K562 (cell line): ENCODE measurements around the gene RPRML. TPM values are rescaled to one million over a fixed set of nuclear protein-coding genes. Genes with fewer than 3 reads are reported as not detected.

ENCODE experiments used
- ATAC-seq: fragments of 200-7000 bp; cut with Tn5 transposase; 3 replicates; pipeline ENCODE4 v1.9.1; 2020; ENCODE audit warnings: moderate library complexity
- BruUV-seq: library from RNA; stranded (reverse); fragments of 400-500 nt; replicated peaks from 2 replicates; lab custom pipeline; 2021; lab: Mats Ljungman, UMichigan
- CTCF ChIA-PET: fragments of 300-600 bp; formaldehyde crosslinking; extraction: SDS; loops from one replicate; lab custom pipeline; 2021; ENCODE audit warnings: low intra/inter-chr PET ratio; lab: Yijun Ruan, JAX
- POLR2A ChIA-PET: fragments of 300-600, 350-650 bp; sonication (Branson Sonifier 250); formaldehyde crosslinking; extraction: SDS; loops from one replicate; lab custom pipeline; 2021; ENCODE audit warnings: antibody characterized with exemption, inconsistent platforms; lab: Yijun Ruan, JAX
- DNase-seq, 4 experiments: peaks; one replicate each; pipeline versions ENCODE4 v3.0.0 to v3.0.0-alpha.2; 2011 to 2018; ENCODE audit warnings: low spot score in 3 of 4, mixed read lengths in 3 of 4; ENCODE audit errors: extremely low read depth in 1 of 4
- FAIRE-seq: peaks from 2 replicates; lab custom pipeline; 2011; peaks lifted over from hg19 to GRCh38; lab: Jason Lieb, UNC
- H2AFZ ChIP-seq: 2 replicates; pipeline ENCODE4 v1.6.0; 2011; ENCODE audit warnings: low read depth, low read length, control low read depth, inconsistent platforms
- H3K27ac ChIP-seq: fragments of 200-600 bp; 3 replicates; pipeline ENCODE4 v1.8.0; 2011; ENCODE audit warnings: low read depth, mild to moderate bottlenecking, control low read depth, inconsistent platforms, low read length, moderate library complexity, mixed read lengths; ENCODE audit errors: extremely low read depth
- H3K27me3 ChIP-seq, 2 experiments: fragments of 300-600 bp in 1 of 2; 2 replicates in 1 of 2; 3 replicates in 1 of 2; pipeline versions ENCODE4 v1.6.0 to v1.8.0; 2011; ENCODE audit warnings: inconsistent platforms in 2 of 2, low read length in 2 of 2, mild to moderate bottlenecking in 1 of 2, mixed read lengths in 1 of 2, moderate library complexity in 1 of 2; ENCODE audit not compliant: control insufficient read depth in 2 of 2, insufficient read depth in 2 of 2
- H3K36me3 ChIP-seq: fragments of 300-600 bp; 3 replicates; pipeline ENCODE4 v1.8.0; 2011; ENCODE audit warnings: mild to moderate bottlenecking, low read length, inconsistent platforms; ENCODE audit not compliant: control insufficient read depth, insufficient read depth
- H3K4me1 ChIP-seq, 2 experiments: fragments of 200-600 bp in 1 of 2; replicated peaks in 1 of 2; 2 replicates in 1 of 2; 3 replicates in 1 of 2; pipeline versions ENCODE4 v1.5.1 to v1.8.0; 2011; ENCODE audit warnings: inconsistent platforms in 2 of 2, low read length in 2 of 2, mild to moderate bottlenecking in 1 of 2, mixed read lengths in 1 of 2, moderate library complexity in 1 of 2; ENCODE audit not compliant: control insufficient read depth in 2 of 2, insufficient read depth in 2 of 2
- H3K4me2 ChIP-seq: 2 replicates; pipeline ENCODE4 v1.6.1; 2011; ENCODE audit warnings: low read length, control low read depth, inconsistent platforms, mixed read lengths; ENCODE audit not compliant: insufficient read depth
- H3K4me3 ChIP-seq: fragments of 200-600 bp; sonication (generic), shearing (Covaris generic); 2 replicates; pipeline ENCODE4 v1.5.1; 2016; ENCODE audit warnings: control low read depth, inconsistent platforms
- H3K79me2 ChIP-seq: fragments of 200-600 bp; 3 replicates; pipeline ENCODE4 v1.8.0; 2011; ENCODE audit warnings: low read length, inconsistent platforms; ENCODE audit not compliant: control insufficient read depth, insufficient read depth
- H3K9ac ChIP-seq, 2 experiments: 2 replicates each; pipeline versions ENCODE4 v1.6.0 to v1.6.1; 2011; ENCODE audit warnings: low read depth in 2 of 2, low read length in 2 of 2, control low read depth in 1 of 2, inconsistent platforms in 1 of 2, mild to moderate bottlenecking in 1 of 2, mixed read lengths in 1 of 2; ENCODE audit not compliant: insufficient read depth in 1 of 2
- H3K9me1 ChIP-seq: one replicate; pipeline ENCODE4 v1.6.0; 2011; ENCODE audit warnings: inconsistent platforms, mild to moderate bottlenecking, low read length, moderate library complexity; ENCODE audit not compliant: control insufficient read depth, insufficient read depth
- H3K9me3 ChIP-seq: replicated peaks from 2 replicates; pipeline ENCODE4 v1.5.1; 2011; ENCODE audit warnings: low read depth, low read length, inconsistent platforms; ENCODE audit not compliant: control insufficient read depth, insufficient read depth
- H4K20me1 ChIP-seq: replicated peaks from 2 replicates; pipeline ENCODE4 v1.6.1; 2011; ENCODE audit warnings: low read length, inconsistent platforms, mixed read lengths; ENCODE audit not compliant: control insufficient read depth, insufficient read depth
- BRF2 ChIP-seq: IDR thresholded peaks from 3 replicates; pipeline ENCODE4 v1.6.1; 2011; ENCODE audit warnings: borderline replicate concordance, mild to moderate bottlenecking; ENCODE audit not compliant: insufficient read length, insufficient read depth
- CEBPZ ChIP-seq: fragments of 150-350 bp; IDR thresholded peaks from 2 replicates; pipeline ENCODE4 v1.6.1; 2014; ENCODE audit warnings: low read depth, mild to moderate bottlenecking, low read length, borderline replicate concordance
- ETV5 ChIP-seq: sonication (generic); formaldehyde crosslinking; IDR thresholded peaks from 2 replicates; pipeline ENCODE4 v1.4.0; 2020; ENCODE audit warnings: low read depth, mild to moderate bottlenecking, missing genetic modification reagents
- MECOM ChIP-seq: fragments of 250-450 bp; sonication (Bioruptor Pico); IDR thresholded peaks from 2 replicates; pipeline ENCODE4 v1.8.0; 2022; ENCODE audit warnings: inconsistent platforms
- MIER1 ChIP-seq: fragments of 450-650 bp; IDR thresholded peaks from 2 replicates; pipeline ENCODE4 v1.6.1; 2016; ENCODE audit warnings: antibody characterized with exemption, mild to moderate bottlenecking, low read depth
- MXD1 ChIP-seq: fragments of 250-450 bp; sonication (Bioruptor Pico); IDR thresholded peaks from 2 replicates; pipeline ENCODE4 v1.8.0; 2021; ENCODE audit warnings: borderline replicate concordance, mild to moderate bottlenecking, moderate library complexity; ENCODE audit not compliant: poor library complexity, severe bottlenecking
- NUFIP1 ChIP-seq: fragments of 450-650 bp; IDR thresholded peaks from 2 replicates; pipeline ENCODE4 v1.6.1; 2018; ENCODE audit not compliant: partially characterized antibody
- PTTG1 ChIP-seq: fragments of 450-650 bp; IDR thresholded peaks from 2 replicates; pipeline ENCODE4 v1.6.1; 2016; ENCODE audit warnings: low read depth, mild to moderate bottlenecking, missing genetic modification characterization, missing compliant biosample characterization
- ZBTB1 ChIP-seq: sonication (generic); formaldehyde crosslinking; IDR thresholded peaks from 2 replicates; pipeline ENCODE4 v1.8.1; 2023; ENCODE audit warnings: missing genetic modification reagents, low read depth, mild to moderate bottlenecking, borderline replicate concordance
- ZKSCAN1 ChIP-seq: fragments of 150-350 bp; IDR thresholded peaks from 2 replicates; pipeline ENCODE4 v1.6.1; 2016; ENCODE audit warnings: low read depth, low read length
- ZNF830 ChIP-seq: fragments of 250-450 bp; sonication (Bioruptor Pico); IDR thresholded peaks from 2 replicates; pipeline ENCODE4 v1.5.0; 2021; ENCODE audit warnings: mild to moderate bottlenecking
- WGBS: fragments of 100-300 bp; shearing (Covaris generic); methylation state at CpG from one replicate; pipeline ENCODE4 v1.1.6; 2016; ENCODE audit warnings: low coverage, mixed read lengths; ENCODE audit not compliant: insufficient coverage; ENCODE audit errors: missing lambda C conversion rate; 5-methylcytosine and 5-hydroxymethylcytosine counted together
- in situ Hi-C: fragments of 300-500 bp; cut with MboI; formaldehyde crosslinking; loops from 4 replicates; pipeline ENCODE4 v1.15.0; 2018; ENCODE audit warnings: inconsistent platforms, mixed read lengths
- intact Hi-C: fragments of 100-400 bp; cut with micrococcal nuclease; formaldehyde crosslinking; loops from 2 replicates; pipeline ENCODE4 v1.14.2; 2022
- polyA plus RNA-seq, 8 experiments: library from polyadenylated mRNA; depleted of rRNA in 4 of 8; stranded (reverse) in 5 of 8; unstranded in 3 of 8; fragments of >200 nt; fragmentation: Nextera tagmentation in 2 of 8; fragmentation: Illumina TruSeq in 1 of 8; extraction: Ambion mirVana in 2 of 8; extraction: Trizol in 1 of 8; gene quantifications; 2 replicates each; pipeline versions ENCODE4 v1.2.1 to v1.2.3, GENCODE V29; 2011 to 2014; ENCODE audit warnings: inconsistent platforms in 1 of 8, missing spikeins in 1 of 8
- total RNA-seq, 7 experiments: library from RNA; depleted of rRNA in 6 of 7; stranded (reverse); fragments of >200 nt in 6 of 7; fragmentation: Illumina TruSeq in 2 of 7; extraction: Trizol in 2 of 7; gene quantifications; 2 replicates each; pipeline versions ENCODE4 v1.2.1 to v1.2.3, GENCODE V29; 2011 to 2021; ENCODE audit warnings: low replicate concordance in 1 of 7

The RPRML gene
- total and polyA plus RNA-seq, 9 of the 15 experiments (the other 6 are each of a cell fraction or from before 2014, with no cell fraction given): not detected

GRCh38 chr17:46968224-46968834 lies 10.7 kb downstream of the RPRML start (continued):
- TF ChIP-seq MXD1 (CRISPR knock-in tag): no peak
- TF ChIP-seq, all 486 proteins: peak for 0

- no peaks in the 10 kb centered on the region for H3K9me1 ChIP-seq
- H3K27ac ChIP-seq: no peak overlapping the region
- FAIRE-seq (peak; percentile 42), ATAC-seq (peak; percentile 85), DNase-seq (peak; percentile 44 to 56 (median 48))
- H3K79me2 ChIP-seq: no peaks in the 10 kb centered on the region
- intact Hi-C loops: no loop called here
- H2AFZ ChIP-seq: no peak overlapping the region
- H3K9ac ChIP-seq: no peak overlapping the region
- peaks cover 16 to 42% of the 10 kb centered on the region in 2 experiments; a peak in 4 of 5 replicates for H3K27me3 ChIP-seq
- no TSS peak for BruUV-seq
- no peak overlapping the region for H3K4me2 ChIP-seq
- H3K4me3 ChIP-seq: no peak overlapping the region
- ChIA-PET POLR2A (interaction anchor here (1.2 to 2.2 kb wide), 3 partner anchors 16 to 22 kb away, joined by 4 to 5 read pairs (median 5); no protein-coding TSS in a partner anchor), CTCF (no interaction called here)
- no peaks in the 10 kb centered on the region for H3K4me1 ChIP-seq
- H3K9me3 ChIP-seq: no peaks in the 10 kb centered on the region
- in situ Hi-C loops: no loop called here
- WGBS: 6% methylated on average over 9 of the region's 9 CpGs
- H3K36me3 ChIP-seq: no peaks in the 10 kb centered on the region
- peaks cover 5% of the 10 kb centered on the region; the same call in 1 of the 2 replicates for H4K20me1 ChIP-seq
- TF ChIP-seq ZBTB1 (no peak), NUFIP1 (no peak), ETV5 (CRISPR knock-in tag) (0 out of 2 replicates have a peak, but pooled peaks have one; percentile 42), ZKSCAN1 (no peak), BRF2 (no peak), CEBPZ (no peak), PTTG1 (tag) (no peak), MECOM (CRISPR knock-in tag) (no peak), ZNF830 (CRISPR knock-in tag) (no peak), MIER1 (peak; percentile 96)
These were observed 14.5 kb downstream of the RPRML start for GRCh38 chr17:46964315-46965265.
